ENCODE measurements around the gene C18orf32. TPM values are rescaled to one million over a fixed set of nuclear protein-coding genes. Genes with fewer than 3 reads are reported as not detected.

Gene C18orf32
- polyA plus RNA-seq, 1 experiment: 47.6 TPM

- no peak for DNase-seq (ENCODE audit: low read depth, low spot score)
- POLR2A ChIA-PET: no interaction called here
- TF ChIP-seq, protein P1, sequence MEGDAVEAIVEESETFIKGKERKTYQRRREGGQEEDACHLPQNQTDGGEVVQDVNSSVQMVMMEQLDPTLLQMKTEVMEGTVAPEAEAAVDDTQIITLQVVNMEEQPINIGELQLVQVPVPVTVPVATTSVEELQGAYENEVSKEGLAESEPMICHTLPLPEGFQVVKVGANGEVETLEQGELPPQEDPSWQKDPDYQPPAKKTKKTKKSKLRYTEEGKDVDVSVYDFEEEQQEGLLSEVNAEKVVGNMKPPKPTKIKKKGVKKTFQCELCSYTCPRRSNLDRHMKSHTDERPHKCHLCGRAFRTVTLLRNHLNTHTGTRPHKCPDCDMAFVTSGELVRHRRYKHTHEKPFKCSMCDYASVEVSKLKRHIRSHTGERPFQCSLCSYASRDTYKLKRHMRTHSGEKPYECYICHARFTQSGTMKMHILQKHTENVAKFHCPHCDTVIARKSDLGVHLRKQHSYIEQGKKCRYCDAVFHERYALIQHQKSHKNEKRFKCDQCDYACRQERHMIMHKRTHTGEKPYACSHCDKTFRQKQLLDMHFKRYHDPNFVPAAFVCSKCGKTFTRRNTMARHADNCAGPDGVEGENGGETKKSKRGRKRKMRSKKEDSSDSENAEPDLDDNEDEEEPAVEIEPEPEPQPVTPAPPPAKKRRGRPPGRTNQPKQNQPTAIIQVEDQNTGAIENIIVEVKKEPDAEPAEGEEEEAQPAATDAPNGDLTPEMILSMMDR (IDR thresholded peaks at IDR 0.05; ENCODE audit: low read depth, low read length): peak; percentile 50
- CTCF ChIA-PET: interaction anchor here (0.7 to 2.5 kb wide), 2 partner anchors 9 to 11 kb away, joined by 3 to 12 read pairs; no protein-coding TSS in a partner anchor
- H3K9me3 ChIP-seq (ENCODE audit: control insufficient read depth, insufficient read depth, low read length): peaks cover 18% of the 10 kb centered on the region
- no peak overlapping the region for H3K4me3 ChIP-seq (ENCODE audit: low read depth, low read length)
- no peak overlapping the region for H3K27ac ChIP-seq (ENCODE audit: low read depth, low read length)
- no peaks in the 10 kb centered on the region for H3K27me3 ChIP-seq (ENCODE audit: control insufficient read depth, insufficient read depth, low read length)
Measured at GRCh38 chr18:49447810-49448745, 39.0 kb downstream of the C18orf32 start.

DNA sequence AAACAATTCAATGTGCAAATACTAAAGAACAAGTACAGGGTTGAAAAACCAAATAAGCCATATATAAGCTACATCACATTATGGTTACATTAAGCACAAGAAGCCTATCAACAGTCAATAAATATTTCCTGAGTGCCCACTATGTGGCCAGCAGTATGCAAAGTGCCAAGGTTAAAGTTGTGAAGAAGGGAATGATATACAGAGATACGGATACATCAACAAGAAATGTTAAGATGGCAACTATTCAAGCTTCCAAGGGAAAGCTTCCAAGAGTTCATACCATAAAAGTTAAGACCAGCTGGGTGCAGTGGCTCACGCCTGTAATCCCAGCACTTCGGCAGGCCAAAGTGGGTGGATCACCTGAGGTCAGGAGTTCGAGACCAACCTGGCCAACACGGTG is 40.6 kb downstream of the C18orf32 start:
- H3K27ac ChIP-seq (ENCODE audit: low read depth, low read length): no peak overlapping the region
- ChIA-PET CTCF (interaction anchor here (1.4 to 2.5 kb wide), 2 partner anchors 10 to 771 kb away, joined by 9 to 12 read pairs; no protein-coding TSS in a partner anchor), POLR2A (interaction anchor here (0.6 kb wide), 1 partner anchor 87 kb away, joined by 5 read pairs; no protein-coding TSS in a partner anchor)
- no peak overlapping the region for H3K4me3 ChIP-seq (ENCODE audit: low read depth, low read length)
- TF ChIP-seq, protein P1 (IDR thresholded peaks at IDR 0.05; ENCODE audit: low read depth, low read length): no peak
- DNase-seq (ENCODE audit: low read depth, low spot score): no peak
- H3K9me3 ChIP-seq (ENCODE audit: control insufficient read depth, insufficient read depth, low read length): peaks cover 15% of the 10 kb centered on the region
- no peaks in the 10 kb centered on the region for H3K27me3 ChIP-seq (ENCODE audit: control insufficient read depth, insufficient read depth, low read length)

GRCh38 chr18:49444581-49444980 is 42.5 kb downstream of the C18orf32 start:
- peaks cover 15% of the 10 kb centered on the region for H3K9me3 ChIP-seq (ENCODE audit: control insufficient read depth, insufficient read depth, low read length)
- no peak for DNase-seq (ENCODE audit: low read depth, low spot score)
- ChIA-PET POLR2A (no interaction called here), CTCF (interaction anchor here (0.6 kb wide), 1 partner anchor 401 kb away, joined by 3 read pairs; no protein-coding TSS in a partner anchor)
- no peak overlapping the region for H3K4me3 ChIP-seq (ENCODE audit: low read depth, low read length)
- no peaks in the 10 kb centered on the region for H3K27me3 ChIP-seq (ENCODE audit: control insufficient read depth, insufficient read depth, low read length)
- TF ChIP-seq, protein P1 (IDR thresholded peaks at IDR 0.05; ENCODE audit: low read depth, low read length): no peak
- H3K27ac ChIP-seq (ENCODE audit: low read depth, low read length): no peak overlapping the region

DNA sequence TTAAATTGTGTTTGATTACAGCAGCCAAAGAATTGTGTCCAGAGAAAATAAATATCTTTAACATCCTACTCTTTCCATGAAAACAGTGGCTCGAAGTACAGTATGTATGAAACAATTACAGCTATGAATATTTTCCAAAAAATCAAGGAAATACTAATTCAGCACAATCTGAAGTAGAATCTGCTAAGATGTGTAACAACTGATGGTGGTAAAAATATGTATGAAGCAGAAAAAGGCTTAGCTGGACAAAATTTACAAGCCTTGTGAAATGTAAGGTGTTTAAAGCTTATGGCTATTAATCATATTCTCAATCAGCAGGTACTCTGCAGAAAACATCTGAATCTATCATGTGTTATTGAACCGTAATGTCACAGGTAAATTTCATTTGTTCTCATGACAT is 43.2 kb downstream of the C18orf32 start:
- CTCF ChIA-PET: interaction anchor here (0.6 kb wide), 1 partner anchor 401 kb away, joined by 3 read pairs; no protein-coding TSS in a partner anchor
- Histone ChIP-seq H3K4me3 (ENCODE audit: low read depth, low read length) (no peak overlapping the region), H3K9me3 (ENCODE audit: control insufficient read depth, insufficient read depth, low read length) (peaks cover 13% of the 10 kb centered on the region), H3K27me3 (ENCODE audit: control insufficient read depth, insufficient read depth, low read length) (no peaks in the 10 kb centered on the region), H3K27ac (ENCODE audit: low read depth, low read length) (no peak overlapping the region)
- TF ChIP-seq, protein P1 (IDR thresholded peaks at IDR 0.05; ENCODE audit: low read depth, low read length): no peak
- DNase-seq (ENCODE audit: low read depth, low spot score): no peak
- POLR2A ChIA-PET: no interaction called here

Measured in AG04450 (cell line).